ENCODE results near the gene S100A1. TPM values are rescaled to one million over a fixed set of nuclear protein-coding genes. Genes with fewer than 3 reads are reported as not detected.

The S100A1 gene
- total RNA-seq, 2 experiments from 2014 or later: not detected

- Histone ChIP-seq H3K27ac (ENCODE audit: low read depth in 1 of 2, low read length in 2 of 2) (no peak overlapping the region), H3K4me3 (ENCODE audit: low read length) (no peak overlapping the region), H3K27me3 (ENCODE audit: control insufficient read depth in 1 of 2, insufficient read depth in 2 of 2, low read length in 2 of 2) (no peaks in the 10 kb centered on the region), H3K9me3 (ENCODE audit: control insufficient read depth in 1 of 2, insufficient read depth in 1 of 2, low read length in 2 of 2) (no peaks in the 10 kb centered on the region), H3K36me3 (ENCODE audit: insufficient read depth, low read length) (no peaks in the 10 kb centered on the region), H3K4me1 (ENCODE audit: insufficient read depth, low read length) (peaks cover under 1% of the 10 kb centered on the region)
- no peak for TF ChIP-seq CTCF (IDR thresholded peaks at IDR 0.05)
- ChIA-PET POLR2A (no interaction called here), CTCF (interaction anchor here (0.6 kb wide), 1 partner anchor 33 kb away, joined by 3 read pairs; no protein-coding TSS in a partner anchor)
- Mint-ChIP-seq H3K27me3 (no peaks in the 10 kb centered on the region), H3K4me1 (ENCODE audit: low read depth) (no peaks in the 10 kb centered on the region), H3K4me3 (no peak overlapping the region), H3K27ac (no peak overlapping the region), H3K36me3 (ENCODE audit: low read depth) (no peaks in the 10 kb centered on the region), H3K9me3 (no peaks in the 10 kb centered on the region)
- DNase-seq: no peak
- intact Hi-C loops (cut with DNase I, micrococcal nuclease): no loop called here
- ATAC-seq (ENCODE audit: poor library complexity): no peak
Observed at GRCh38 chr1:153612111-153612754, 16.0 kb upstream of the S100A1 start.

GRCh38 chr1:153612755-153613331 lies 15.4 kb upstream of the S100A1 start, which contains the start of gene S100A16:
TSS of gene S100A16 (minus strand) at chr1:153613137. CDS start at chr1:153608151, 4,986 bp downstream.
- Mint-ChIP-seq H3K4me1 (ENCODE audit: low read depth) (peaks cover 5% of the 10 kb centered on the region), H3K27me3 (no peaks in the 10 kb centered on the region), H3K27ac (no peak within 1 kb of the TSS), H3K9me3 (no peaks in the 10 kb centered on the region), H3K4me3 (no peak within 1 kb of the TSS), H3K36me3 (ENCODE audit: low read depth) (no peaks in the 10 kb centered on the region)
- no peak for DNase-seq
- Histone ChIP-seq H3K27me3 (ENCODE audit: control insufficient read depth in 1 of 2, insufficient read depth in 2 of 2, low read length in 2 of 2) (no peaks in the 10 kb centered on the region), H3K27ac (ENCODE audit: low read depth in 1 of 2, low read length in 2 of 2) (no peak within 1 kb of the TSS), H3K9me3 (ENCODE audit: control insufficient read depth in 1 of 2, insufficient read depth in 1 of 2, low read length in 2 of 2) (no peaks in the 10 kb centered on the region), H3K4me3 (ENCODE audit: low read length) (no peak within 1 kb of the TSS), H3K36me3 (ENCODE audit: insufficient read depth, low read length) (no peaks in the 10 kb centered on the region), H3K4me1 (ENCODE audit: insufficient read depth, low read length) (peaks cover 6% of the 10 kb centered on the region)
- no peak for ATAC-seq (ENCODE audit: poor library complexity)
- no peak for TF ChIP-seq CTCF (IDR thresholded peaks at IDR 0.05)
- ChIA-PET CTCF (interaction anchor here (0.6 kb wide), 1 partner anchor 32 kb away, joined by 3 read pairs; no protein-coding TSS in a partner anchor), POLR2A (no interaction called here)
- intact Hi-C loops (cut with DNase I, micrococcal nuclease): no loop called here

- H3K9me3 Mint-ChIP-seq: no peaks in the 10 kb centered on the region
- ChIA-PET CTCF (no interaction called here), POLR2A (no interaction called here)
- Histone ChIP-seq H3K4me3 (ENCODE audit: low read length) (no peak overlapping the region), H3K9me3 (ENCODE audit: control insufficient read depth in 1 of 2, insufficient read depth in 1 of 2, low read length in 2 of 2) (no peaks in the 10 kb centered on the region), H3K27ac (ENCODE audit: low read depth in 1 of 2, low read length in 2 of 2) (no peak overlapping the region), H3K36me3 (ENCODE audit: insufficient read depth, low read length) (no peaks in the 10 kb centered on the region), H3K27me3 (ENCODE audit: control insufficient read depth in 1 of 2, insufficient read depth in 2 of 2, low read length in 2 of 2) (no peaks in the 10 kb centered on the region), H3K4me1 (ENCODE audit: insufficient read depth, low read length) (peaks cover 7% of the 10 kb centered on the region)
- H3K36me3 Mint-ChIP-seq (ENCODE audit: low read depth): no peaks in the 10 kb centered on the region
- H3K27ac Mint-ChIP-seq: no peak overlapping the region
- no peak for DNase-seq
- H3K4me1 Mint-ChIP-seq (ENCODE audit: low read depth): peaks cover 5% of the 10 kb centered on the region
- intact Hi-C loops (cut with DNase I, micrococcal nuclease): no loop called here
- H3K4me3 Mint-ChIP-seq: no peak overlapping the region
- TF ChIP-seq CTCF (IDR thresholded peaks at IDR 0.05): no peak
- ATAC-seq (ENCODE audit: poor library complexity): no peak
- H3K27me3 Mint-ChIP-seq: no peaks in the 10 kb centered on the region
Observed at GRCh38 chr1:153613406-153613805, 14.8 kb upstream of the S100A1 start.

All from CD4-positive, alpha-beta T cell (primary cell).